ENCODE measurements around the gene KRT7. TPM values are rescaled to one million over a fixed set of nuclear protein-coding genes. Genes with fewer than 3 reads are reported as not detected.

KRT7 gene
- total RNA-seq, 4 donors from 2014 or later = 0.47 to 78.7 (median 4.3) TPM

- no peak overlapping the region for H3K4me3 ChIP-seq
- H3K27me3 ChIP-seq = peaks cover 63% of the 10 kb centered on the region
- no peak for ATAC-seq
- H3K36me3 ChIP-seq = no peaks in the 10 kb centered on the region
- no peaks in the 10 kb centered on the region for H3K9me3 ChIP-seq
- WGBS, 2 donors (ENCODE audit: low coverage in 1 of 2) = 85 to 86% methylated on average over 3 to 5 of the region's 6 CpGs
- TF ChIP-seq POLR2AphosphoS5 (IDR thresholded peaks at IDR 0.05) (no peak), EP300 (IDR thresholded peaks at IDR 0.05) (no peak), POLR2A (IDR thresholded peaks at IDR 0.05) (no peak), CTCF (IDR thresholded peaks at IDR 0.05) (no peak)
- peaks cover 0 to 9% (median 7%) of the 10 kb centered on the region in 3 donors for H3K4me1 ChIP-seq
- H3K27ac ChIP-seq = no peak overlapping the region
Observed at GRCh38 chr12:52259657-52260243, 26.7 kb downstream of the KRT7 start.

GRCh38 chr12:52260361-52261207 lies 27.5 kb downstream of the KRT7 start:
- Histone ChIP-seq H3K4me3 (no peak overlapping the region), H3K4me1 (peaks cover 0 to 9% (median 7%) of the 10 kb centered on the region in 3 donors), H3K27me3 (peaks cover 55% of the 10 kb centered on the region), H3K9me3 (no peaks in the 10 kb centered on the region), H3K27ac (no peak overlapping the region), H3K36me3 (no peaks in the 10 kb centered on the region)
- no peak for TF ChIP-seq CTCF (IDR thresholded peaks at IDR 0.05)
- no peak for TF ChIP-seq EP300 (IDR thresholded peaks at IDR 0.05)
- no peak for TF ChIP-seq POLR2A (IDR thresholded peaks at IDR 0.05)
- no peak for TF ChIP-seq POLR2AphosphoS5 (IDR thresholded peaks at IDR 0.05)
- ATAC-seq = no peak
- 69 to 72% methylated on average over 7 to 8 of the region's 9 CpGs for WGBS, 2 donors (ENCODE audit: low coverage in 1 of 2)

- Histone ChIP-seq H3K4me3 (no peak overlapping the region), H3K4me1 (peaks cover 0 to 9% (median 7%) of the 10 kb centered on the region in 3 donors), H3K27ac (no peak overlapping the region), H3K36me3 (no peaks in the 10 kb centered on the region), H3K27me3 (peaks cover 51% of the 10 kb centered on the region), H3K9me3 (no peaks in the 10 kb centered on the region)
- no peak for ATAC-seq
- no peak for TF ChIP-seq EP300 (IDR thresholded peaks at IDR 0.05)
- no peak for TF ChIP-seq CTCF (IDR thresholded peaks at IDR 0.05)
- TF ChIP-seq POLR2A (IDR thresholded peaks at IDR 0.05) = no peak
- no peak for TF ChIP-seq POLR2AphosphoS5 (IDR thresholded peaks at IDR 0.05)
- WGBS, 2 donors (ENCODE audit: low coverage in 1 of 2) = 71 to 80% methylated on average over 1 of the region's 1 CpG
Observed at GRCh38 chr12:52261208-52261484, 28.1 kb downstream of the KRT7 start.

- Histone ChIP-seq H3K4me1 (peaks cover 0 to 9% (median 7%) of the 10 kb centered on the region in 3 donors), H3K9me3 (no peaks in the 10 kb centered on the region), H3K27ac (no peak overlapping the region), H3K27me3 (peaks cover 40% of the 10 kb centered on the region), H3K4me3 (no peak overlapping the region), H3K36me3 (no peaks in the 10 kb centered on the region)
- 100% methylated on average over 1 to 2 of the region's 3 CpGs for WGBS, 2 donors (ENCODE audit: low coverage in 1 of 2)
- TF ChIP-seq EP300 (IDR thresholded peaks at IDR 0.05) = no peak
- no peak for TF ChIP-seq CTCF (IDR thresholded peaks at IDR 0.05)
- TF ChIP-seq POLR2AphosphoS5 (IDR thresholded peaks at IDR 0.05) = no peak
- TF ChIP-seq POLR2A (IDR thresholded peaks at IDR 0.05) = no peak
- no peak for ATAC-seq
Observed at GRCh38 chr12:52262286-52262685, 29.2 kb downstream of the KRT7 start.

Data from gastroesophageal sphincter (tissue), 4 donors.